GM21447 (cell line): Measurements from ENCODE around the gene PAFAH1B2.
"Not testable (repeated sequence)": the region's sequence is repeated elsewhere in the genome, so short reads cannot be mapped to it uniquely, and the experiment has no call there.

Source experiments
- ATAC-seq: cut with Tn5 transposase; IDR thresholded peaks from one replicate; pipeline ENCODE4 v1.9.1; 2021; ENCODE audit not compliant: unreplicated experiment

The PAFAH1B2 gene

DNA sequence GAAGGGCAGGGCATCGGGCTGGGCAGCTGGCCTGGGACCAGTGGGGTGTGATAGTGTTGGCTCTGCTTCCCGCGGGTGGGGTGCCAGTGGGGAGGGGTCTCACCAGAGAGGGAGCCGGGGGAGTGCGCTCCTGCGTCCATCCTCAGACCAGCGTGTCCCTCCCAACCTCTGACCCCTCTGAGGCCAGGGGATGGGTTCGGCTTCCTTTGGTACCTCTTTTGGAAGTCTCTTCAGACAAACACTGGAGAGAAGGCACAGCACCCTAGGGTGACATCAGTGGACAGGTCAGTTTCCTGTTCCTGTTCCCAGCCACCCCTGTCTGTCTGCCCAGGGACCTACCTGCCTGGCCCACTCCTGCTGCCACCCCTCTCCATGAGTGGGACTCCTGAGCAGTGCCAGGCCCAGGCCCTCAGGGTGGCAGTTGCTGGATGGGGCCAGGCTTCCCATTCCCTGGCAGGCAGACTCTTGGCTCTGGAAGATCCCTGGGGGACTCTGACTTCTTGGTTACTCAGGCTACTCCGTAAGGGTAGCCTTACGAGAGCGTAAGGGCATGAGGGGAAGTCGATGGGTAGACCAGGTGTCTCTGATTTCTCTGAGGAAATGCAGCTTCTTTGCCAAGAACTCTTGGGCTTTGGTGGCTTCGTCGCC lies 57.7 kb downstream of the PAFAH1B2 start:
- no peak for ATAC-seq

- no peak for ATAC-seq
Observed at GRCh38 chr11:117202386-117203068, 58.4 kb downstream of the PAFAH1B2 start.

DNA sequence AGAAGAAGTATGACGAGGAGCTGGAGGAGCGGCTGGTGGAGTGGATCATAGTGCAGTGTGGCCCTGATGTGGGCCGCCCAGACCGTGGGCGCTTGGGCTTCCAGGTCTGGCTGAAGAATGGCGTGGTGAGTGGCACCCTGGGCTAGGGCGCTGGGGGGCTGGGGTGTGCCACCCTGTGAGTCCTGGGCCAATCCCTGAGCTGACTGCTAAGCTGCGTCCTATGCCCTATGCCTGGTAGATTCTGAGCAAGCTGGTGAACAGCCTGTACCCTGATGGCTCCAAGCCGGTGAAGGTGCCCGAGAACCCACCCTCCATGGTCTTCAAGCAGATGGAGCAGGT lies 59.0 kb downstream of the PAFAH1B2 start:
- no peak for ATAC-seq

DNA sequence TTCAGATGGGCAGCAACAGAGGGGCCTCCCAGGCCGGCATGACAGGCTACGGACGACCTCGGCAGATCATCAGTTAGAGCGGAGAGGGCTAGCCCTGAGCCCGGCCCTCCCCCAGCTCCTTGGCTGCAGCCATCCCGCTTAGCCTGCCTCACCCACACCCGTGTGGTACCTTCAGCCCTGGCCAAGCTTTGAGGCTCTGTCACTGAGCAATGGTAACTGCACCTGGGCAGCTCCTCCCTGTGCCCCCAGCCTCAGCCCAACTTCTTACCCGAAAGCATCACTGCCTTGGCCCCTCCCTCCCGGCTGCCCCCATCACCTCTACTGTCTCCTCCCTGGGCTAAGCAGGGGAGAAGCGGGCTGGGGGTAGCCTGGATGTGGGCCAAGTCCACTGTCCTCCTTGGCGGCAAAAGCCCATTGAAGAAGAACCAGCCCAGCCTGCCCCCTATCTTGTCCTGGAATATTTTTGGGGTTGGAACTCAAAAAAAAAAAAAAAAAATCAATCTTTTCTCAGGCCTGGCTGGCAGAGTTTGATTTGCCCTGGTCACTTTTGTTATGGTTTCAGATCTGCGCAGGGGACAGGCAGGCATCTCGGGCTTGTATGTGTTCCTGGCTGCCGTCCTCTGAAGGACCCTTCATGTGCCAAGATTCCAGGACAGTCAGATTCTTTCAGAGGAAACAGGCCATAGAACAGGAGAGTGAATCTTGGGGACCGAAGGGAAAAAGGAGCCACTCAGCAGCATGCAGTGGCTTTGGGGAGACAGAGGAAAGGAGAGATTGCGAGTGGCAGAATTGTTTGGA lies 60.4 kb downstream of the PAFAH1B2 start:
- no peak for ATAC-seq

DNA sequence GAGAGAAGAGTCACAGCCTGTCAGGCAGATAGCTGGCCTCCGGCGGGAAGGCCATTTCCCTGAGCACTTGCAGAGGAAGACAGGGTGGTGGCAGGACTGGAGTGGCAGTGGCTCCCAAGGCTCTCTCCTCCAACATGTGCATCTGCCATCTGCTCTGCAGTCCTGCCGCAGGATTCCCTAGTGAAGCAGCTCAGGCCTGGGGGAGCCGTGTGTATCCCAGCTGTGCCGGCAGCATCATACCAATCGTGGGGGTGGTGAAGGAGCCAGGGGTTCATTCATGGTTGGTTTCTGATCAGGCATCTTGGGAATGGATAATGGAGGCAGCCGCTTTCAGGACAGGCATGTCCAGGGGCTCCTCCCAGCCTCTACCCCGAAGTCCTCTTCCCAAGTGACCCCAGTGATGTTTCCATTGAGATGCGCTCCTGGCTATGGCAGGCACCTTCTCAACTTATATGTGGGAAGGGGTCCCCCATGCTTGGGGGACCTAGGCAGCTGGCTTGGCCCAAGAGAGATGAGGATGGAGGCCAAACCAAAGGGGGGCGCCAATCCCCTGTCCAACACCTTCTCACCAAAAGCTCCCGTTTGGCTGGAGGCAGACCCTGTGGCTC lies 61.2 kb downstream of the PAFAH1B2 start:
- no peak for ATAC-seq

GRCh38 chr11:117206111-117206510 lies 62.0 kb downstream of the PAFAH1B2 start:
- not testable (repeated sequence) for ATAC-seq

DNA sequence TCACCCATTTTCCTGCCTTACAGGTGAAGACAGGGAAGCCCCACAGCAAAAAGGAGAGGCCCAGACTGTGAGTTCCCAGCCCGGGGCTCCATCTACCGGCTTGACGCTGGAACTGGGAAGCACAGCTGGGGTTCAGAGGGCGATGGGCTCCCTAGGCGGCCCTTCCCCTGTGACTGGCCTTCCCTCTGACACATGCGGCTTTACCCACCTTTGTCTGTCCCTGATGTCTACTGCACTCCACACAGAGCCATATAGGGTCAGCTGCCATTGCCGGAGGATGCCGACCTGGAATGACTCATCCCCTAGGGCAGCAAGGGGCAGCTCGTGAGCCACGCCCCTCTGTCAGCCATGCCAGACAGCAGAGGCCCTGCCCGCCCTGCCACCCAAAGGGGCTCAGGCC lies 62.8 kb downstream of the PAFAH1B2 start:
- ATAC-seq: not testable (repeated sequence)

GRCh38 chr11:117207481-117207880 lies 63.4 kb downstream of the PAFAH1B2 start:
- ATAC-seq: not testable (repeated sequence)

GRCh38 chr11:117208710-117209109 lies 64.6 kb downstream of the PAFAH1B2 start:
- not testable (repeated sequence) for ATAC-seq

DNA sequence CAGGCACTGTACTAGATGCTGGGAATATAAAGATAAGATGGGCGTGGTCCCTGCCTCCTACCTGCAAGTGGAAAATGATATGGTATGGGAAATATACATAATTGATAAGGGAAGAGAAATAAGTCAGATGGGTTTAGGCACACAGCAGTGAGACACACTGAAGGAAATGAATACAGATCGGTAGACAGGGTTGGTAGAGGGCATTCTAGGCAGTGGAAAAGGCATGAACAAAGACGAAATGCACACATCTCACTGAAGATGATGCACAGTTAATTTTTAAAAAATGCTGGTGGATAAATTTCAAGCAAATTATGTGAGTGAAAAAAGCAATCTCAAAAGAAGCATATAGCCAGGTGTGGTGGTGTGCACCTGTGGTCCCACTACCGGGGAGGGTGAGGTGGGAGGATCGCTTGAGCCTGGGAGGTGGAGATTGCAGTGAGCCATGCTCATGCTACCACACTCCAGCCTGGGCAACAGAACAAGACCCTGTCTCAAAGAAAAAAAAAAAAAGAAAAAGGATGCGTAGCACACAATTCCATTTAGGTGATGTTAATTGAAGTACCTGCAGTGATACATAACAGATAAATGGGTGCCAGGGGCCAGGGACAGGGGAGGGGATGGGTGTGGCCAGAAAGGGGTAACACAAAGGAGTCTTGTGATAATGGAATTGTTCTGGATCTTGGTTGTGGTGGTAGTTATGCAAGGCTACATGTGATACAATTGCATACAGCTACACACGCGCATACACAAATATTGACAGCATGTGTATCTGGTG lies 65.5 kb downstream of the PAFAH1B2 start:
- not testable (repeated sequence) for ATAC-seq

- no peak for ATAC-seq
Observed at GRCh38 chr11:117210620-117211019, 66.5 kb downstream of the PAFAH1B2 start.

DNA sequence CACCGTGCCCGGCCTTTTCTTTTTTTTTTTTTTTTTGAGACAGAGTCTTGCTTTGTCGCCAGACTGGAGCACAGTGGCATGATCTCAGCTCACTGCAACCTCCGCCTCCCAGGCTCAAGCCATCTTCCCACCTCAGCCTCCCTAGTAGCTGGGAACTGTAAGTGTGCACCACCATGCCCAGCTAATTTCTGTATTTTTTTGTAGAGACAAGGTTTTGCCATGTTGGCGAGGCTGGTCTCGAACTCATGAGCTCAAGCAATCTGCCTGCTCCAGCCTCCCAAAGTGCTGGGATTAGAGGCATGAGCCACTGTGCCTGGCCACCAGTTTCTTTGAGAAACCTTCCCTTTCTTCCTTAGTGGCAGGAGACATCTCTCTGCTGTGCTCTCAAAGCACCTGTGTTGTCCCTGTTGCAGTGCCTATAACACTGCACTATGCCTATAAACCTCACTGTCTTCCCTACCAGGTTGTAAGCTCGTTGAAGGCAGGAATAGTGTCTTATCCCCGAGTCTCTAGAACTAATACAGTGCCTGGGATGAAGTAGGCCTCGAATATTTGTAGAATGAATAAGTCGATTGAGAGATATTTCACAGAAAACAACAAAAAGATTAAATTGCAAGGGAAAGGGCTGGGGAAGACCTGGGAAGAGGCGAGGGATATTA lies 68.7 kb downstream of the PAFAH1B2 start:
- ATAC-seq: no peak

DNA sequence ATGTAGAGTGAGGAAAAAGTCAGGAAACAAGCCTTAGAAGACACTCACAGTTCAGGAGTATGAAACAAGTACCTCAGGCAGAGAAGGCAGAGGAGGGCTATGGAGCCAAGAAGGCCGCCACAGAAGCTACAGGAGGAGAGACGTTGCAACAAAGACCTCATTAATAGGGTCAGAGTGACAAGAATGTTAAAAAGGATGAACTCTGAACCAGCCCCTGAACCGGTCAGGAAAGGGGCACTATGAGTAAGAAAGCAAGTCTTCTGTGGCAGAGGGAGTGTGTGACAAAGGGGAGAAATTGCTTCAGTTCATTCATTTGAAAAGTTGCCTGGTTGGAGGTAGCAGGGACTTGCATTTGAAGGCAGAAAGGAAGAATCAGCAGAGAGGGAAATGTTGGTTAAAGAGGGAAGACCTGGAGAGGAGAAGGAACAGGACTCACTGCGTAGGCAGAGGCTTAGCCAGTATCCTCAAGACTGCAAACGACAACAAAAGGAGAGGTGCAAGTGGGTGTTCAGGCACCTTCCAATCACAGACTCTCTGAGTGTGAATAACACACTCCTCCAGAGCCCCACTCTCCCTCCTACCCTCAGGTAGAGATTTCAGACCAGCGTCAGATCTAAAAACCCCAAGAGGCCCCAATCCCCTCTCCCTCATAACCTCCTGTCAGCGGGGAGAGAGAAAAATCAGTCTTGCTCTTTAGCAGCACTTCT lies 70.5 kb downstream of the PAFAH1B2 start:
- ATAC-seq: no peak

GRCh38 chr11:117217141-117218084 lies 73.3 kb downstream of the PAFAH1B2 start:
- no peak for ATAC-seq

DNA sequence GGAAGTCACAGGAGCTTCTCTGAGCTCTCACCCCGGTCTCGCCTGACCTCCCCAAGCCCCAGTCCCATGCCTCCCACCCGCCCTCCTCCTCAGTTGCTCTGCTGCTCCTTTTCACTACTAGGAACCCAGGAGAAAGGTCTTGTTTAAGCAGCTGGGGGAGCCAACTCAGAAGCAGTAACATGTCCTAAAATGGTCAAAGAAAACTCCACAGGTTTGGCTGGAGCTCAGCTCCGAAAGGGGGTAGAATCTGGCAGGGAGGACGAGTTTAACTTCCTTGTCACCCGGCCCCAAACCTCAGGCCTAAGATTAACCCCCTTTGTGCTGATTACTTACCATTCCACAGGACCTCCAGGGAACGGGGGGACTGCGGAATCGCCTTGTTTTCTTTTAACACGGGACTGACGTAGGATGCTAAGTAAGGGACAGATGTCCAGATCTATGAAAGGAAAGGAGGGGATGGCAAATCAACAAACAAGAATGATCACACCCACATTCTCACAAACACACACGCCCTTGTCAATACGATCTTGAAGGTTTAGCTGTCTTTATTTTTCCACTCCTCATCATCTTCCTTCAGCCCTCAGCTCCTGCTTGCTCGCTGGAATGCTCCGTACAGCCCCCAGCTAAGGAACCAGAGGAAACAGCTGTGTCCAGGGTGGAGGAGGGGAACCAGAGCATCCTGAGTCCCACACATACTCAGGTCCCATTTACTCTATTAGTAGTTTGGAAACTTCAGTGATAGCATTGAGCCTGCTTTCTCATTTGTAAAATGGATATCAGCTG lies 74.2 kb downstream of the PAFAH1B2 start:
- ATAC-seq: no peak

DNA sequence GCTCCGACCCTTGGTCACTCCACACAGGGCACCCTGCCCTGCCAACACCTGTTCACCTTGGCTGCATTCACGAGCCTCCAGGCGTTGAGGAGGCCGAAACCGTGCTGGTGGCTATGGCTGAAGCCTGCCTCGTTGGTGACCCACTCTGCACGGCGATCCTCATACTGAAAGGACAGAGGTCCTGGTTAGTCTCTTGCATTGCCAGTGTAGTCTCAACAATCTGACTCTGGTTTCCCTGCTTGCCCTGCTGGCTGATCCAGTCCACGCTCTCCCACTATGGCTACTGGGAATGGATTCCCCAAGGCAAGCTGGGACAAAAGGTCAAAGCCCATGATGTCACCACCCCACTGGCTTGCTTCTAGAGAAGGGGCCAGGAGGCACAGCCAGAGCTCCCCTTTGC lies 74.9 kb downstream of the PAFAH1B2 start:
- no peak for ATAC-seq

DNA sequence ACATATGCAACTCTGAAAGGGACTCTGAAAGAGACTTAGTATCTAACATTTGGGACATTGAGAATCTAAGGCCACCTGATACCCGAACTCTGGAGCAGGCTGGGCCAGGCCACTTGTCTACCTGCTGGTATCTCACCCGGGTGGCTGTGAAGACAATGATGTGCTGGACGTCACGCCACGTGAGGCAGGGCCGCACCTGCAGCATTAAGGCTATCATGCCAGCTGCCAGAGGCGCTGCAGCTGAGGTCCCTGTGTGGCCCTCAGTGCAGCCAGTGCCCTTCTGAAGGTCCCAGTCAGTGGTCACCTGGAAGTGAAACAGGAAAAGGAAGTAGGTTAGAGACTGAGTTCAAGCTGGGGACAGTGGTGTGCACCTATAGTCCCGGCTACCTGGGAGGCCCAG lies 75.4 kb downstream of the PAFAH1B2 start:
- no peak for ATAC-seq

DNA sequence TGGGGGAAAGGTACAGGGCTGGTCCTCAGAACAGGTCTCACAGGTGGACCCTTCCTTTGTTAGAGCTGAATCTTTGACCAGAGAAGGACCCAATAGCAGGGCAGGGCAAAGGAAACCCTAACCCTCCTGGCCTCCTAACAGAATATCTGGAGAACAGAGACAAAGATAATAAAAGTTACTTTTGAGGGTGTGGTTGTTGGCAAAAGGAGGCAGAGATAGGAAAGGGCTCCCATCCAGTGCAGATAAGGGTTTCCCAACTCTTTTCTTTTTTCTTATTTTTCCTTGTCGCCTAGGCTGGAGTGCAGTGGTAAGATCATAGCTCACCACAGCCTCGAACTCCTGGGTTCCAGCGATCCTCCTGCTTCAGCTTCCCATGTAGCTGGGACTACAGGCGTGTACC lies 75.9 kb downstream of the PAFAH1B2 start:
- no peak for ATAC-seq
